Activated effector memory CD4-positive, alpha-beta T cell treated with anti-CD3 and anti-CD28 coated beads, Interleukin-2, amount 50 U/mL, for 16 hours (primary cell): ENCODE data around the gene DHX15.
A peak's percentile ranks its signal among the peaks of the same experiment; 100 is the strongest.

Source experiments
- DNase-seq: peaks from one replicate; pipeline ENCODE4 v3.0.0-alpha.2; 2020

DHX15 gene

DNA sequence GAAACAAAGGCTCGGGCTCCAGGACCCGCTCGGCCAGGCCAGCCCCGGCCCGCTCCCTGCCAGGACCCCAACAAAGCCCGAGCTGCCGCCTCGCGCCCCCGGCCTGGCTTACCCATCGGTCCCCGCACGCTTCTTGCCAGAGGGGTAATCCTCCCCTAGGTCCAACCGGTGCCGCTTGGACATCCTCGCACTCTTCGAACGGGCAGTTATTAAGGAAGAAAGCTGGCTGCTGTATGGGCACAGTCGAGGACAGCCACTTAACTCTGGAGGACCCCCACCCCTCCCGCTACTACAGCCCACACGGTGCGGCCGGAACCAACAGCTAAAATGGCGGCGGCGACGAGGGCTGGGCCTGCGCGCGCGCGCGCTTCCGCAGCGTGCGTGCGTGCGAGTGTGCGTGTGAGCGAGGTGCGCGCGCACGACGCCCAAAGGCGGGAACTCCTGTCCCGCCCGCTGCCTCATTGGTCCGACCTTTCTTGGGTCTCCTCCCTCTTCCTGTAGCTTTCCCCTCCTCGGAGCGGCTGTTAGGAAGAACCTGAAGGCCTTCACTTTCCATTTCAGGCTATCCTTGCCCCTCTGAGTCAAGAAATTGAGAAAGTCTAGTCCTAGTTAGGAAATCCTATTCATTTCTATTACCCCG lies at the start of gene DHX15:
Gene DHX15, minus strand, starts transcription at position 344 of the 640 bp plus-strand sequence. Its CDS starts 161 bp downstream, at position 183.
- DNase-seq: peak; percentile 97

DNA sequence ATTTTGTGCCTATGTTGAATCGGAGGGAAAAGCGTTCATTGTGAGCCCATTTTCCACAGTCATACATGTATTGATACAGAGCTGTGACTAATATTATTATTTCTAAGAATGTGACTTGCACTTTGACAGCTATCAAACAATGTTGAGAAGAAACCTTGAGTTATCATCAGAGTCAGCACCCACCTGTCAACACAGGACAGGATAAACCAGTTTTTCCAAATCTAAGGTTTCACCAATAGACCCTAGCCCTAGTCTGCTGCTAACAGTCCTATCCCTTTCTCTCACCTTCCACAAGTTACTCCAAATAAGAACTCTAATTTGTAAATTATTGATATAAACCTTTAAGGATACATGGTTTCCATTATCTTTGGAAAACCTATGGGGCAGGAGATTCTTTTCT lies 47.7 kb upstream of the DHX15 start:
- no peak for DNase-seq

DNA sequence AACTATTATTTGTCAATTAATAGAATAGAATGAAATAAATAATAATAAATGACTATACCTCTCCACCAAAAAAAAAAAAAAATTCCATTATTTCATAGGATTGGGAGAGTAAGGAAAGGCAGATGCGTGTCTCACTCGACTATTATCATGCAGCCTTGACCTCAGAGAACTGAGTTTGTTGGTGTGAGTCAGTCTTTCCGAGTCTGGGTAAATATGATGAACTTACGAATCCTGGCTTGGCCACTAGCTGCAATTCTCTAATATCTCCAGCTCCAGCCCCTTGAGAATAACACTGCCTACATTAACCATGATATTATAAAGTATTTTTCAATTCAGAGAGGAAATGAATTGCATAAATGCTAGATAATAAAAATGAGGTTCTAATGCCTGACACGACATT lies 46.6 kb upstream of the DHX15 start:
- DNase-seq: no peak

DNA sequence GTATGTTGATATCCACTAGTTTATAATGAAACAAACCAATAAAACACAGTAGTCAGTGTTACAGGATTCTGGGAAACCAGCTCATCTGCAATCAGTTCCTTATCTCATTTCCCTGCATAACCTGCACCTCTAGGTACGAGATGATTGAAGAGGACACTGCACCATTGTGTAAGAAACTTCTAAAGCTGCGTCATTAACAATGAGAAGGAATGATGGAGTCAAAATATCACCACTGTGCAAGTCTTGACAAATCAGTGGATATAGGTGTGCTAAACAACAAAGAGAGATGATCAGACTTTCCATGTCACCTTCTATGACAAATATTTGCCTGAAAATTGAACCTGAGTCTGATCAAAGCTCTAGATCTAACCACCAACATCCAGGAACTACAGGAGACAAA lies 40.7 kb upstream of the DHX15 start:
- DNase-seq: no peak

DNA sequence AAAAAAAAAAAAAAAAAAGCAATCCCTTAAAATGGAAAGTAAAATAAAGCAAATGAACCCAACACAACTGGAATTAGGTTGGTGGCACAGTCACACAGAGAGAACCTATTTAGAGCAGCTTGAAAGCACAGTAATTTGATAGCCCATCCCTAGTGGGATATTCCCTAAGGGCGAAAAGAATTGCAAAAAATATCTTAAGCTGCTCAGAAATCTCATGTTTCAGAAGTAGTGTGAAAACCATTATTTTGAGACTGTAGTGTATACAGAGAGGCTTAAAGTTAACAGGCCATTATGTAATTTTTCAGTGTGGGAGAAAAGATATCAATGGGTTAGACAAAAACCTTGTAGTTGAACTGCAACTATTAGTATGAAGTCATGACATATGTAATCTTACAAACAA lies 40.0 kb upstream of the DHX15 start:
- no peak for DNase-seq

DNA sequence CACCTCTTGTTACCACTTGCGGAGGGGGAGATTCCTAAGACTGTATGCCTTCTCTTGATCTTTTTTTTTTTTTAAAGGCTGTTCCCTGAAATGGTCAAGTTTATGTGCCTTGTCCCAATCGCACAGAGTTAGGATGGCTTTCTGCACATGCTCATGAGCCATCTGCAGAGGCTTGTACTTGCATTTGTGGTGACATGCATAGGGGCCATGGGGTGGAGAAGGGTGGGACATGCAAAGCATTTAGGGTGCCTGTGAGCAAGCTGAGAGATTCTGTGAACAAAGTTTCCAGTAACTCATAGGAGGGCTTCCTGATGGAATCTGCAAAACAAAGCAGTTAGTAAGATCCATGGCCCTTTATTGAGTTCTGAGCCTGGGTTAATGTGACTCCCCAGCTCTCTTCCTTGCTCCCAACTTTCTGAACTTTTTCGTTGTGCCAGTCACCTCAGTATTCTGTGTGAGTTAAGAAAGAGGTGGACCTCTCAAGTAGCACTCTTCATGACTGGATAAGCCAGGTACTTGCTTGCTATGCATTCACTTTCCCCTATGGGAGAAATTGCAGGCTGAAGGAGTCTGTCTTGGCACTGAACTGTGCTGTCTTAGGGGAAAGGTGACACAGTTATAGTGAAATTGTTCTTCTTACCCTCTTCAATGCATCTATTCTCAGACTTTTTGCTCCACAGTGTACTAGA lies 37.9 kb upstream of the DHX15 start:
- no peak for DNase-seq

DNA sequence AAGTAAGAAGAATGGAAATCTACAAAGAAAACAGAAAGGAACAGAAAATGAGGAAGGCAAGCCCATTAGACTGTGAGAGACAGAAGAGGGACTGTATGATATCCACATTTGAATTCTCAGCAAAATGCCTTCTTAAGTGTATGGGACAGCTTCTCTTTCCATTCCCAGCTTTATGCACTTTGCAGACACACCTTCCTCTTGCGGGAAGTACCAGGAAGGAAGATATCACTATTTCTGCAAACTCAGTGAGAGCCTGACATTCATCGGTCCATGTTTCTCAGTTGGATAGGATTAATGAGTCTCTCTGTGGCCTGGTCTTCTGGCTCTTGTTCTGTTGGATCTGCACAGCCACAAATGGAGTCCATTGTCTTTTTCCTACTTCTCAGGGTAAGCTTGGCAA lies 31.6 kb upstream of the DHX15 start:
- no peak for DNase-seq

DNA sequence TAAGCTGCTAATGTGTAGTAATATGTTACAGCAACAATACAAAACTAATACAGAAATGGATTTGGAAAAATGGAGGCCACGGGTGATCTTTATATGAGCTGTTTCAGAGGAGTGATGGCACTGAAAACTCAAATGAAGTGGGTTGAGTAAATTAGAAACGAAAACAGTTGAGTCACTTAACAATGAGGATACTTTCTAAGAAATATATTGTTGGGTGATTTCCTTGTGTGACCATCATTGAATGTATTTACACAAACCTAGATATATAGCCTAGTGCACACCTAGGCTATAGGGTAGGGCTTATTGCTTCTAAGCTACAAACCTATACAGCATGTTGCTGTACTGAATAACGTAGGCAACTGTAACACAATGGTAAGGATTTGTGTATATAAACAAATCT lies 30.5 kb upstream of the DHX15 start:
- no peak for DNase-seq

DNA sequence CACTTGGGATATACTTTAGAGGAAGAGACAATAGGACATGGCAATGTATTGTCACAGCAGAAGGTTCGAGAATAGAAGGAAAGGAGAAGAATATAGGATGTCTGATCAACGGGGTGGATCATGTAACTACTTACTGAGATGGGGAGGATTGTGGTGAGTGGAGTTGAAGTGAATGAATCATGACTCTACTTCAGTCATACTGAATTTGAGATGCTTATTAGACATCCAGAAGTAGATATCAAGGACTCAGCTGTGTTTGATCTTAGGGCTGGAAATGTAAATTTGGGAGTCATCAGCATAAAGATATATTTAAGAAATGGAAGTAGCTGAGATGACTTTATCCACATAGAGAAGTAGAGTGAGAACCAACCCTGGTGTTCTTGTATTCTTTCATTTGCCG lies 29.1 kb upstream of the DHX15 start:
- no peak for DNase-seq

DNA sequence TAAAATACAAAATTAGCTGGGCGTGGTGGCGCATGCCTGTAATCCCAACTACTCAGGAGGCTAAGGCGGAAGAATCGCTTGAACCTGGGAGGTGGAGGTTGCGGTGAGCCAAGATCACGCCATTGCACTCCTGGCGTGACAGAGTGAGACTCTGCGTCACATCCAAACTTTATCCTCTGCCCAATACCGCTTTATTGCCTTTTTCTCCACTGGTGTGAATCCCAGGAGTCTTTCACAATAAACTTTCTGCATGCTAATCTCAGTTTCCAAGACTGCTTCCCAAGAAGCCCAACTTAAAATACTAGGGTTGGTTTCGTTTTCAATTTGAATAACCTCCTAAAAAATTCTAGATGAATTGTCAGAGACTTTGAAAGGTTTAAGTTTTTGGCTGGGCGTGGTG lies 27.2 kb upstream of the DHX15 start:
- DNase-seq: no peak

DNA sequence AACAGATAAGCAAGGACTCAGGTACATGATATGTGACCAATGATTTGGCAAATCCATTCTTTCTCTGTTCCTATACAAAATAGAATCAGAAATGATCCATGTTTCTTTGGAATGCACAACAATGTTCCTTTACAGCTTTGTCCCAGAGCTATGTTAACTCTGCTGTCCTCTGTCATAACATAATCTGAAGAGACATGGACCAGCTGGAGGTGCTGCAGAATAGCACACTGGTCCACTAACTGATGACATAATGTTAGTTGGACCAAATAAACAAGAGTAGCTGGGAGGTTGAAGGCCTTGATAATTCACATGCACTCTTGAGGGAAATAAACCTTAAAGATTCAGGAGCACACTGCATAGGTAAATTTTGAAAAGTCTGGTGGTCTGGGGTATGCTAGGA lies 23.0 kb upstream of the DHX15 start:
- DNase-seq: no peak

DNA sequence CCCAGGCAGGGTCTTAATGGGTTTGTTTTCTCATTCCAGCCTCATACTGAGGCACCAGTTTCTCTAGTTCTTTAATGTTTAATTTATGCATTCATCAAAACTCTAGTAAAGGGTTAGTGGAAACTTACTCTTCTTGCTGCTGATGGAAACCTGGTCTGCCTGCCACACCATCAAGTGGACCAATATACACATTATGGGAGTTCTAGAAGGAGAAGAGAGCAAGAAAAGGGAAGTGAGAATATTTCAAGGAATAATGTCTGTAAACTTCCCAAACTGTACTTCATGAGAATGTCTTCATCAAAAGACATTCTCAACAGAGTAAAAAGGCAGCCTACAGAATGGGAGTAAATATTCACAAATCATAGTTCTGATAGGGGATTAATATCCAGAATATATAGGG lies 20.9 kb upstream of the DHX15 start:
- DNase-seq: no peak

DNA sequence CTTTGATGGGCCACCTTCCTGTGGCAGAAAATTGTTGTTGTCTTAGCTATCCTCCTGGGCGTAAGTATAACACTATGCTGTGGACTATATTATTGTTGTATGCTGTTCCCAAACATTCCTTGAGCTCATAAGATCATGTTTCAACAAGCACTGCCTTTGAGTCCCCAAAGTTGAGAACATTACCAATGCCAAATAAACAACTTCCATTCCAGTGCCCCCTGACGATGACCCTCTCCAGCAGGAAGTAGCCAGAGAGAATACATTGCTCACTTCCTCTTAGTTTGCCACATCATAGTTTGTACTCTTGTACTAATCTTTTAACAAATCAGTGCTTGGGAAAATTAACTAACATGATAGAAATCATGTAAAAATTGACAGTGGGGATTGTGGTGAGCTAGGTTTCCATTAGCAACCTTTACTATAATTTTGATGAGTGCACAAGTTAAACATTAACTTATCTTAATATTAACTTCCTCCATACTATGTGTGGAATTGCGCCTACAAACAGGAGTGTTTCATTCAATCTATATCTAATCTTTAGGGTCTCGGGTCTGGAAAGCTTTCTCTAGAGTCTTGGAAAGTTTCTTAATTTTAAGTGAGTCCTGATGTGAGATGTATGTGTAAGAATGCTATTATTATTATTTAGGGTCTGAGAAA lies 20.3 kb upstream of the DHX15 start:
- no peak for DNase-seq

DNA sequence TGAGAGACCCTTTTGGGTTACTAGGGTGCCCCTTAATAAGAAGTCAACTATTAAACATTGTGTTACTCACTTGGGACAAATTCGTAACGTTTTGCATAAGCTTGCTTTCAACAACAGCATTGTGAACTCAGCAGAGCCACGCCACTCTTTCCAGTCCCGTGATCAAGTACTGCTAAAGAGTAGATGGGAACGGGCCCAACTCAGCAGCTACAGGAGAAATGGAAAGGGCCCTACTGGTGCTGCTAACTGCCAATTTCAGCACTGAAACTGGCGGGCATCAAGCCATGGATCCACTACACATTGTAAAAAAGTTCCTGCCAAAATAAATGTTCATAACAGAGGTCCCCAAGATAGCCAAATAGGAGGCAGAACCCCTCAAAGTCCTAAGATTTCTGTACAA lies 19.0 kb upstream of the DHX15 start:
- no peak for DNase-seq

DNA sequence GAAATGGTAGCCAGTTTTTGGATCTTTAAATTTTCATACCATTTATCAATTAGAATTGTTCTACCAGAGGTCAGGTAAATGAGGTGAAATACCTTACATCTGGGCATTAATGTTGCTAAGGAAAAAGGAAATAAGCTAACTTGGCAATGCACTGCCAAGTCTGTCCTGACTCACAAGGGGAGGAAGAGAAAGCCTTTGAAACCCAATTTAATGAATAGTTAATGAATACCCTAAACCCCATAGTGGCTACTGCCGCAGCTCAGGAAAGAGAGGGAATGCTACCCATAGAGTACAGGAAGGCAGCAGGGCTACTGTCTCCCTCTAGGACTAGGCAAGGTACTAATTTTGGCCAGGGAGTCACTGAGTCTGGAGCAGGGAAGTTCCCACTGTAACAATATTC lies 16.8 kb upstream of the DHX15 start:
- DNase-seq: no peak

DNA sequence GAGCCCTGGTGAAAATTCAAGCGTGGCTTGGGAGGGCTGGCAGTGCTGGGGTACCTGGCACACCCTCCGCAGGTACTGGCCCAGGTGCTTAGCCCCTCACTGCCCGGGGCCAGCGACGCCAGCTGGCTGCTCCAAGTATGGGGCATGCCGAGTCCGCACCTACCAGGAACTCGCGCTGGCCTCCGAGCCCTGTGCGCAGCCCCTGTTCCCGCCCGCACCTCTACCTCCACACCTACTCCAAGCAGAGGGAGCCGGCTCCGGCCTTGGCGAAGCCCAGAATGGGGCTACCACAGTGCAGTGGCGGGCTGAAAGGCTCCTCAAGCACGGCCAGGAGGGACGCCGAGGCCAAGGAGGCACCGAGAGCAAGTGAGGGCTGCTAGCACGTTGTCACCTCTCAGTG lies 14.9 kb upstream of the DHX15 start:
- no peak for DNase-seq

DNA sequence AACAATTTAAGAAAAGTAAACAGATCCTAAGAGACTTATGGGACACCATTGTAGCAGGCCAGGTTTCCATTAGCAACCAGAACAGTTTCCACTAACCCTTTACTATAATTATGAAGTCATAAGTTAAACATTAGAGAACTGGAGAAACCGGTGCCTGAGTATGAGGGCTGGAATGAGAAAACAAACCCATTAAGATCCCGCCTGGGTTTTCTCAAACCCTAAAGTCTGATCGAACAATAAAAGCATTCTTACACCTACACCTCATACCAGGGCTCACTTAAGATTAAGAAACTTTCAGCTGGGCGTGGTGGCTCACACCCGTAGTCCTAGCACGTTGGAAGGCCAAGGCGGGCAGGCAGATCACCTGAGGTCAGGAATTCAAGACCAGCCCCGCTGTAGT lies 13.7 kb upstream of the DHX15 start:
- DNase-seq: no peak

DNA sequence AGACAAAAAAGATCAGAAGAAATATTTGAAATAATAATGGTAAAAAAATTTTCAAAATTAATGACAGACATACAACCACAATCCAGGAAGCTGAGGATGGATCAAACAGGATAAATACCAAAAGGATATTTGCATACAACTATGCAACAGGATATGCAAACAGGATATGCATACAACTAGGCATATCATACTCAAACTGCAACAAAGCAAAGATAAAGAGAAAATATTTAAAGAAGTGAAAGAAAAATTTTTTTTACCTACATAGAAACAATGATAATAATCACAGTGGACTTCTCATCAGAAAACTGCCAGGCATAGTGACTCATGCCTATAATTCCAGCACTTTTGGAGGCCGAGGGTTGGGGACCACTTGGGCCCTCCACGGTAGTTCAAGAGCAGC lies 11.3 kb upstream of the DHX15 start:
- no peak for DNase-seq

DNA sequence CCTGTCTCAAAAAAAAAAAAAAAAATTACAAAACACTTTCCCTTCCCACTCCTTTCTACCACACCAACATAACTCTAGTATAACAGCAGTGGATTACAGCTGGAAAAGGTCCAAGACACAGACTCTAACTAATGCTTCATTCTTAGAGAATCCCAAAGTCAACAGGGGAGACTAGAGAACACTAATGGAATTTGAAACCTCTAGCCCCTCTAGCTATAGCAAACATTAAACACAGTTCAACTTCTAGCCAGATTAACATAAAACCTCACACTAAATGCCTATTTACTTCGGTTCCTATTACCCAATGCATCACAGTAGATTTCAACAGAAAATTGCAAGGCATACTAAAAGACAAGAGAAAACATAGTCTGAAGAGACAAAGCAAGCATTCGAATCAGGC lies 10.5 kb upstream of the DHX15 start:
- DNase-seq: no peak

DNA sequence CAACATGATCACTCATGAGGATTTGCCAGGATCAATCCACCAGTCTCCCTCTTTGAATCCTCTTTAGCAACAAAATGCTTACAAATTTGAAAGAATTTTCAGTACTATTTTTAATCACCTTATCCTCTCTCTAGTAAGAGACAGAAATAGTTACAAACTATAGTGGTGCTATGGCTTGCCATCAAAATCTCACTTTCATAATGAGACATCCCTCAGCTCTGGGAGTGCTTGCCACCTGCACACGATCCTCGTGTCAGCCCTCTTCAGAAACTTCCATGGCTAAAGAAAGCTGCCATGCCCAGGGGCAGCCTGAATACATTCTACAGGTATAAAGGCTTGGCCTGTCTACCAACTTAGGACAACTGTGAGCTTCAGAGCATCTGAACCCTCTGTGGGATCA lies 5.1 kb upstream of the DHX15 start:
- DNase-seq: no peak

DNA sequence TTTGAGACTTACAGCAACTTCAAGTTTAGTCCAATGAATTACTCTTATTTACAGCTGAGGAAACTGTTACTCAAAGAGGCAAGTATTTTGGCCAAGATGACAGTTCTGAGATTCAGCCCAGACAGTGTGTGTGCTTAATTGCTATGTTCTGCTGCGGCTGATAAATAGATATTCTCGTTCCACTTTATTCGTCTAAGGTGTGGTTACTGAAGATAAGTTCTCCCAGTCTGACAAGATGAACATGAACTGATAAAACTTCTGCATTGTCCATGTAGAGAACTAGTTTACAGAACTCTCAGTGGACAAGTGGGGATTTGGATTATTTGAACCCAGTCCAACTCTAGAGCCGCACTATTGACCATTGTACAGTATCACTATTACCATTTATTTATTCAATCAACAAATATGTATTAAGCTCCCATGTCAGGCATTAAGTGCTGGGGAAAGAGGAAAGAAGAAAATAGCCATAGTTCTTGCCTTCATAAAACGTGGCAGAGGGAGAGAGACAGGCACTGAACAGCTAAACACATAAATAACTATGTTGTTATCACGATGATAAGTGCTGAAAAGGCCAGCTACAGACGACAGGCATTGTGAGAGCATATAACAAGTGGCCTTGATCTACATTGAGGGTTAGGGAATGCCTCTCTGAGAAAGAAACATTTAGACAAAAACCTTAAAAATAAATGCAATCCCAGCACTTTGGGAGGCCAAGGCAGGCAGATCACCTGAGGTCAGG lies 4.0 kb upstream of the DHX15 start:
- DNase-seq: no peak

DNA sequence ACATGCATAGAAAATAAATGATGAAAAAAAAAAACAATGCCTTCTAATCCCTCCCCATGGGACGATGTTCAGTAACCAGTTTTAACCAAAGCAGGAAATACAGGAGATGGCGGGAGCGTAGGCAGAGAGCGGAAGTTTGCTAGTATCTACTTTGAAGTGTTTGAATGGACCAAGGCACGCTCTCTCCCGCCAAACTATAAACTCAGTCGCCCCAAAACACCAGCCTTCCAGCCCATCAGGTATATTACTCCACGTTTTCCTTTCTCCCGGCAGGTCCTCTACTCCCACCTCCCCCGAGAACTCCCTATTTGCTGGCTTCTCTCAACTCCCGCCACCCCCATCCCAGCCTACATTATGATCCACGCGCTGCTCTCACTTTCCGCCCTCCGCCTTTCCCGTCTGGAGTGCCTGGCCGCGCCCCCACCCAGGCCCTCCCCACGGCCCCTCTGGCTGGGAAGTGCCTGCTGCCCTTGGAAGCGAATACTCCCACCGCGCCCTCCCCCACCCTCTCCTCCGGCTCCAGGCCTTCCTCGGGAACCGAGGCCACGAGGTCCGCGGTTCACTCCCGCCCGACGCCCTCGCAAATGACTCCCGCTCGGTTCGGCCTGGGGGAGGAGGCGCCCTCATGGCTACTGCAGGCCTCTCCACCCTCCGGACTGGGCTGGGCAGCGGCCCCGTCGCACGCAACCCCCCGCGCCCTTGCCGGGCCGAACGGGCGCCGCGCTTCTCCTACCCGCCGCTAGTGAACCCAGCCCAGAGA lies 723 bp downstream of the DHX15 start:
- peak; percentile 82 for DNase-seq

DNA sequence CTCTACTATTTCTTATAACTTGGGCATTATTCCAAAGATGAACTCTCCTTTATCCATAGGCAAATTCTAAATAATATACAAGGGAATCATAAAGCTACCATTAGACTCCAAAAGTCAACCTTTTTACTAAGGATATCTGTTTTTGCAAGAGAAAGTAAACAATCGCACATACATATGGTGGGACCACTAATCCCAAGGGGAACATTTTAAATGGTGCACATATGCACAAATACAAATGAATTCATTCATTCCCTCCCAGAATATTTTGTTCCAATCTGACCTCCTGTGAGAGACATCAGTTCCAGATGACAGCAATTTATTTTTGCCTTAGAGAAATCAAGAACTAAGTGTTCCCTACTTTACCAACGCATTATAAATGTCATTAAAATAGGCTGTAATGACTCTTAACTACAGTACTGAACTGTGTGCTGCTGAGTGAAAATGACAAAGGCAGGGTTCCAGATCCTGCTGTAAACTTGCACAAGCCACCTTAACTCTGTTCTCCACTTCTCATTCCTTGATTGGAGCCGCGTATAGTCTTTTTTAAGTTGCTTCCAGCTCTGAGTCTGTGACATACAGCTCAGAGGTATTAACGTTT lies 2.0 kb downstream of the DHX15 start:
- DNase-seq: no peak
